ENCODE data around the gene PPIB.
"Not testable (repeated sequence)": the region's sequence is repeated elsewhere in the genome, so short reads cannot be mapped to it uniquely, and the experiment has no call there.

Gene PPIB

GRCh38 chr15:64121614-64122013 is 41.2 kb downstream of the PPIB start:
- in situ Hi-C loops (cut with HindIII; ENCODE audit: low sequenced_read_pairs) = no loop called here
- no peak for DNase-seq (ENCODE audit: low read depth, low spot score)
- no peak overlapping the region for H3K4me3 ChIP-seq (ENCODE audit: low read depth, low read length)
- no peak for TF ChIP-seq CTCF (IDR thresholded peaks at IDR 0.05; ENCODE audit: low read depth, low read length)

GRCh38 chr15:64120322-64120721 is 42.5 kb downstream of the PPIB start:
- H3K4me3 ChIP-seq (ENCODE audit: low read depth, low read length); in situ Hi-C loops (cut with HindIII; ENCODE audit: low sequenced_read_pairs); DNase-seq (ENCODE audit: low read depth, low spot score): not testable (repeated sequence)

- in situ Hi-C loops (cut with HindIII; ENCODE audit: low sequenced_read_pairs) = no loop called here
- DNase-seq (ENCODE audit: low read depth, low spot score) = no peak
- TF ChIP-seq CTCF (IDR thresholded peaks at IDR 0.05; ENCODE audit: low read depth, low read length) = no peak
- H3K4me3 ChIP-seq (ENCODE audit: low read depth, low read length) = no peak overlapping the region
These were observed 44.9 kb downstream of the PPIB start for GRCh38 chr15:64117759-64118487.

- in situ Hi-C loops (cut with HindIII; ENCODE audit: low sequenced_read_pairs) = no loop called here
- TF ChIP-seq CTCF (IDR thresholded peaks at IDR 0.05; ENCODE audit: low read depth, low read length) = no peak
- no peak for DNase-seq (ENCODE audit: low read depth, low spot score)
- H3K4me3 ChIP-seq (ENCODE audit: low read depth, low read length) = no peak overlapping the region
These were observed 49.9 kb downstream of the PPIB start for GRCh38 chr15:64112904-64113303.

- TF ChIP-seq CTCF (IDR thresholded peaks at IDR 0.05; ENCODE audit: low read depth, low read length) = no peak
- H3K4me3 ChIP-seq (ENCODE audit: low read depth, low read length) = no peak overlapping the region
- DNase-seq (ENCODE audit: low read depth, low spot score) = no peak
- in situ Hi-C loops (cut with HindIII; ENCODE audit: low sequenced_read_pairs) = no loop called here
These were observed 50.6 kb downstream of the PPIB start for GRCh38 chr15:64112073-64112772.

GRCh38 chr15:64111679-64112050 is 51.2 kb downstream of the PPIB start:
- in situ Hi-C loops (cut with HindIII; ENCODE audit: low sequenced_read_pairs) = no loop called here
- no peak overlapping the region for H3K4me3 ChIP-seq (ENCODE audit: low read depth, low read length)

More at GRCh38 chr15:64111679-64112050, 51.2 kb downstream of the PPIB start:
- no peak for DNase-seq (ENCODE audit: low read depth, low spot score)
- TF ChIP-seq CTCF (IDR thresholded peaks at IDR 0.05; ENCODE audit: low read depth, low read length) = no peak

Measured in astrocyte of the spinal cord (primary cell).